ENCODE measurements around the gene CBFB. TPM values are rescaled to one million over a fixed set of nuclear protein-coding genes. Genes with fewer than 3 reads are reported as not detected.
"Not testable (repeated sequence)": the region's sequence is repeated elsewhere in the genome, so short reads cannot be mapped to it uniquely, and the experiment has no call there.

The CBFB gene
- total RNA-seq, 2 experiments from 2014 or later = 58.8 to 59.6 TPM

DNA sequence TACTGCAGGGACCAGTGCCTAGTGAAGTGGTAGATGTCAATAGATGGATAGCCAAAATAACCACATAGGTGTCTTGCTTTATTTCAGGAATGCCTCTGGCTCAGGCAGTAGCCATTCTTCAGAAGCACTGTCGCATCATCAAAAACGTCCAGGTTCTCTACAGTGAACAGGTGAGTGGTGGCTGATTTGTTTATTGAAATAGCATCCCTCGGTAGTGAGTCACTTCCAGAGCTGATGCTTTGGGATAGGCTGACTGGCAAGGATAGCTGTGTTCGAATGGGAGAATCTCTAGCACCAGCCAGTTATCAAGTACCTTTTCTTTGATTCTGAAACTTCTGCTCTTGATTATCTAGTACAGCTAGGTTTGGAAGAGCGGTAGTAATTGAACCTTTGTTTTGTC is 91.1 kb downstream of the CBFB start:
- TF ChIP-seq, protein P1, sequence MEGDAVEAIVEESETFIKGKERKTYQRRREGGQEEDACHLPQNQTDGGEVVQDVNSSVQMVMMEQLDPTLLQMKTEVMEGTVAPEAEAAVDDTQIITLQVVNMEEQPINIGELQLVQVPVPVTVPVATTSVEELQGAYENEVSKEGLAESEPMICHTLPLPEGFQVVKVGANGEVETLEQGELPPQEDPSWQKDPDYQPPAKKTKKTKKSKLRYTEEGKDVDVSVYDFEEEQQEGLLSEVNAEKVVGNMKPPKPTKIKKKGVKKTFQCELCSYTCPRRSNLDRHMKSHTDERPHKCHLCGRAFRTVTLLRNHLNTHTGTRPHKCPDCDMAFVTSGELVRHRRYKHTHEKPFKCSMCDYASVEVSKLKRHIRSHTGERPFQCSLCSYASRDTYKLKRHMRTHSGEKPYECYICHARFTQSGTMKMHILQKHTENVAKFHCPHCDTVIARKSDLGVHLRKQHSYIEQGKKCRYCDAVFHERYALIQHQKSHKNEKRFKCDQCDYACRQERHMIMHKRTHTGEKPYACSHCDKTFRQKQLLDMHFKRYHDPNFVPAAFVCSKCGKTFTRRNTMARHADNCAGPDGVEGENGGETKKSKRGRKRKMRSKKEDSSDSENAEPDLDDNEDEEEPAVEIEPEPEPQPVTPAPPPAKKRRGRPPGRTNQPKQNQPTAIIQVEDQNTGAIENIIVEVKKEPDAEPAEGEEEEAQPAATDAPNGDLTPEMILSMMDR (IDR thresholded peaks at IDR 0.05) = no peak
- POLR2A ChIA-PET = no interaction called here
- H3K27me3 ChIP-seq (ENCODE audit: control insufficient read depth in 1 of 2, insufficient read depth in 2 of 2, low read length in 2 of 2) = no peaks in the 10 kb centered on the region
- no peak for ATAC-seq (ENCODE audit: poor library complexity)
- H3K27ac ChIP-seq (ENCODE audit: low read depth in 1 of 2, low read length in 2 of 2) = no peak overlapping the region
- Mint-ChIP-seq H3K9me3 (no peaks in the 10 kb centered on the region), H3K4me1 (ENCODE audit: low read depth) (peaks cover 6% of the 10 kb centered on the region), H3K4me3 (no peak overlapping the region), H3K36me3 (ENCODE audit: low read depth) (peaks cover 52% of the 10 kb centered on the region), H3K27ac (no peak overlapping the region), H3K27me3 (no peaks in the 10 kb centered on the region)
- no peaks in the 10 kb centered on the region for H3K4me1 ChIP-seq (ENCODE audit: insufficient read depth, low read length)
- H3K9me3 ChIP-seq (ENCODE audit: control insufficient read depth in 1 of 2, insufficient read depth in 1 of 2, low read length in 2 of 2) = no peaks in the 10 kb centered on the region
- intact Hi-C loops (cut with DNase I, micrococcal nuclease) = no loop called here
- CTCF ChIA-PET = no interaction called here
- H3K36me3 ChIP-seq (ENCODE audit: insufficient read depth, low read length) = peaks cover 42% of the 10 kb centered on the region
- no peak overlapping the region for H3K4me3 ChIP-seq (ENCODE audit: low read length)
- no peak for DNase-seq

DNA sequence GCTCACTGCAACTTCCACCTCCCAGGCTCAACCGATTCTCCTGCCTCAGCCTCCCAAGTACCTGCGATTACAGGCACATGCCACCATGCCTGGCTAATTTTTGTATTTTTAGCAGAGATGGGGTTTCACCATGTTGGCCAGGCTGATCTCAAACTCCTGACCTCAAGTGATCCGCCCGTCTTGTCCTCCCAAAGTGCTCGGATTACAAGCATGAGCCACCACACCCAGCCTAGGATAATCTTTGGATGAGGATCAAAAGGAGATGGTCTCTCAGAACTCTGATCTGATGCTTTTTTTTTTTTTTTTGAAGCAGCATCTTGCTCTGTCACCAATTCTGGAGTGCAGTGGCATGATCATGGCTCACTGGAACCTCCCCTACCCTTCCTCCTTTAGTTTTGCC is 93.8 kb downstream of the CBFB start:
- H3K27ac ChIP-seq (ENCODE audit: low read depth in 1 of 2, low read length in 2 of 2); H3K9me3 Mint-ChIP-seq; H3K27me3 Mint-ChIP-seq; ATAC-seq (ENCODE audit: poor library complexity); H3K9me3 ChIP-seq (ENCODE audit: control insufficient read depth in 1 of 2, insufficient read depth in 1 of 2, low read length in 2 of 2); H3K27me3 ChIP-seq (ENCODE audit: control insufficient read depth in 1 of 2, insufficient read depth in 2 of 2, low read length in 2 of 2); H3K4me1 ChIP-seq (ENCODE audit: insufficient read depth, low read length); DNase-seq; POLR2A ChIA-PET; H3K4me3 Mint-ChIP-seq; H3K4me3 ChIP-seq (ENCODE audit: low read length); H3K4me1 Mint-ChIP-seq (ENCODE audit: low read depth); H3K27ac Mint-ChIP-seq; CTCF ChIA-PET; intact Hi-C loops (cut with DNase I, micrococcal nuclease): not testable (repeated sequence)
- H3K36me3 Mint-ChIP-seq (ENCODE audit: low read depth) = peaks cover 74% of the 10 kb centered on the region
- H3K36me3 ChIP-seq (ENCODE audit: insufficient read depth, low read length) = peaks cover 52% of the 10 kb centered on the region

DNA sequence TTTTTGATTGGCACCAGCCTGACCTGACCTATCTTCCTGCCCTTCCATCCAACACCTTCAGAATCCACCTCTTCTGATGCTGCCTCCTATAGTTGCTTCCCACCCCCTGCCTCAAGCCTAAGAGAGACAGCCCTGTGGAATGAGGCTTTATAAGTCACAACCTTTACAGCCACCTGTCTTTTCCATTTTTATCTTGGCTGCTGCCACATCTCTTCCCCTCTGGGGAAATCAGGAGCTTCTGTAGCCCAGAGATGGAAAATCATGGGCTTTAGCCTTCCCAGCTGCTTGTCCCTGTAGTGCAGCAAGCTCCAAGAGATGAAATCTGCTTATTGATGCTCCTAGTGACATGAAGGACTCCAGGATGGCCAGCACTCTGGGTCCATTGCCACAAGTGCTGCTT is 99.5 kb downstream of the CBFB start:
- no peak overlapping the region for H3K4me3 ChIP-seq (ENCODE audit: low read length)
- ATAC-seq (ENCODE audit: poor library complexity) (no peak), DNase-seq (no peak)
- no peaks in the 10 kb centered on the region for H3K4me1 Mint-ChIP-seq (ENCODE audit: low read depth)
- TF ChIP-seq, protein P1 (IDR thresholded peaks at IDR 0.05) = no peak
- no peaks in the 10 kb centered on the region for H3K9me3 Mint-ChIP-seq
- H3K4me1 ChIP-seq (ENCODE audit: insufficient read depth, low read length) = no peaks in the 10 kb centered on the region
- H3K27me3 Mint-ChIP-seq = no peaks in the 10 kb centered on the region
- H3K36me3 Mint-ChIP-seq (ENCODE audit: low read depth) = peaks cover 81% of the 10 kb centered on the region
- no peak overlapping the region for H3K27ac ChIP-seq (ENCODE audit: low read depth in 1 of 2, low read length in 2 of 2)
- H3K27me3 ChIP-seq (ENCODE audit: control insufficient read depth in 1 of 2, insufficient read depth in 2 of 2, low read length in 2 of 2) = no peaks in the 10 kb centered on the region
- H3K9me3 ChIP-seq (ENCODE audit: control insufficient read depth in 1 of 2, insufficient read depth in 1 of 2, low read length in 2 of 2) = no peaks in the 10 kb centered on the region
- H3K36me3 ChIP-seq (ENCODE audit: insufficient read depth, low read length) = peaks cover 59% of the 10 kb centered on the region
- intact Hi-C loops (cut with DNase I, micrococcal nuclease) = no loop called here
- POLR2A ChIA-PET = interaction anchor here (0.5 to 0.7 kb wide), 3 partner anchors 8 to 104 kb away, joined by 3 to 4 read pairs (median 3); no protein-coding TSS in a partner anchor
- no peak overlapping the region for H3K4me3 Mint-ChIP-seq
- CTCF ChIA-PET = interaction anchor here (0.7 to 1.3 kb wide), 2 partner anchors 11 to 57 kb away, joined by 3 read pairs; no protein-coding TSS in a partner anchor
- no peak overlapping the region for H3K27ac Mint-ChIP-seq

DNA sequence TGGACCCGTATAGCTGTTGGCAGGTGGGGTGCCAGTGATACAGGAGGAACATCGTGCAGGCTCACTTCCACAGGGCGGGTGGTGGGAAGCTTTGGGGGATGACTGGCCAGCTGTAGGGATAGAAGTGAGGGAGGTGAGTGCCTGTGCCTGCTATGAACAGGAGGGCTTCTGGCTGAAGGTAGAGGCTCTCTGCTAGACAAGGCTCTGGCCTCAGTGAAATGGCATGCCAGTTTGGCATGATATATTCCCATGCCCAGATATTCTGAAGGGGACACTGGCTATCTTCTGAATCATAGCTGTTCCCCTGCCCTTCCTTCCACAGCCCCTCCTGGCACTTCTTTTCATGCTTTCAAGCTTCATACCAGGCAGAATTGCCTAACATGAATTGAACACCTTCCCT is 99.9 kb downstream of the CBFB start:
- H3K4me1 Mint-ChIP-seq (ENCODE audit: low read depth) = no peaks in the 10 kb centered on the region

More for the DNA sequence above, 99.9 kb downstream of the CBFB start:
- no peak overlapping the region for H3K27ac ChIP-seq (ENCODE audit: low read depth in 1 of 2, low read length in 2 of 2)
- no peak overlapping the region for H3K4me3 ChIP-seq (ENCODE audit: low read length)
- no peak for DNase-seq
- no peak overlapping the region for H3K27ac Mint-ChIP-seq
- TF ChIP-seq, protein P1 (IDR thresholded peaks at IDR 0.05) = no peak
- H3K27me3 ChIP-seq (ENCODE audit: control insufficient read depth in 1 of 2, insufficient read depth in 2 of 2, low read length in 2 of 2) = no peaks in the 10 kb centered on the region
- no peaks in the 10 kb centered on the region for H3K27me3 Mint-ChIP-seq
- intact Hi-C loops (cut with DNase I, micrococcal nuclease) = no loop called here
- ATAC-seq (ENCODE audit: poor library complexity) = no peak
- H3K36me3 ChIP-seq (ENCODE audit: insufficient read depth, low read length) = peaks cover 56% of the 10 kb centered on the region
- no peaks in the 10 kb centered on the region for H3K4me1 ChIP-seq (ENCODE audit: insufficient read depth, low read length)
- no peaks in the 10 kb centered on the region for H3K9me3 ChIP-seq (ENCODE audit: control insufficient read depth in 1 of 2, insufficient read depth in 1 of 2, low read length in 2 of 2)
- ChIA-PET POLR2A (interaction anchor here (0.5 to 0.6 kb wide), 2 partner anchors 76 to 103 kb away, joined by 3 read pairs; no protein-coding TSS in a partner anchor), CTCF (interaction anchor here (1.3 to 1.6 kb wide), 2 partner anchors 26 to 56 kb away, joined by 3 to 8 read pairs; no protein-coding TSS in a partner anchor)
- H3K36me3 Mint-ChIP-seq (ENCODE audit: low read depth) = peaks cover 79% of the 10 kb centered on the region
- H3K9me3 Mint-ChIP-seq = no peaks in the 10 kb centered on the region
- no peak overlapping the region for H3K4me3 Mint-ChIP-seq

Data from CD4-positive, alpha-beta T cell (primary cell).